Hepatocyte (in vitro differentiated cells): ENCODE results near the gene UTP11. TPM values are rescaled to one million over a fixed set of nuclear protein-coding genes. Genes with fewer than 3 reads are reported as not detected.

ENCODE experiments used
- DNase-seq: peaks from one replicate; pipeline ENCODE4 v3.0.0-alpha.2; 2016; ENCODE audit warnings: low spot score
- H2AFZ ChIP-seq: fragments of 200-600 bp; sonication (generic); 2 replicates; pipeline ENCODE4 v1.6.0; 2016; ENCODE audit warnings: antibody characterized with exemption, mild to moderate bottlenecking
- H3K27ac ChIP-seq: fragments of 200-600 bp; sonication (generic); 2 replicates; pipeline ENCODE4 v1.5.1; 2016; ENCODE audit warnings: mild to moderate bottlenecking
- H3K27me3 ChIP-seq: fragments of 200-600 bp; sonication (generic); 2 replicates; pipeline ENCODE4 v1.6.1; 2016
- H3K36me3 ChIP-seq: fragments of 200-600 bp; sonication (generic); replicated peaks from 2 replicates; pipeline ENCODE4 v1.5.1; 2016; ENCODE audit warnings: low read depth; ENCODE audit not compliant: insufficient read depth
- H3K4me1 ChIP-seq: fragments of 200-600 bp; sonication (generic); 2 replicates; pipeline ENCODE4 v1.5.1; 2016; ENCODE audit warnings: mild to moderate bottlenecking, moderate library complexity; ENCODE audit not compliant: insufficient read depth
- H3K4me2 ChIP-seq: fragments of 200-600 bp; sonication (generic); 2 replicates; pipeline ENCODE4 v1.6.0; 2016
- H3K4me3 ChIP-seq: fragments of 200-600 bp; sonication (generic); 2 replicates; pipeline ENCODE4 v1.5.1; 2016; ENCODE audit warnings: mild to moderate bottlenecking
- H3K79me2 ChIP-seq: fragments of 200-600 bp; sonication (generic); 2 replicates; pipeline ENCODE4 v1.6.0; 2017; ENCODE audit warnings: mild to moderate bottlenecking
- H3K9me2 ChIP-seq: fragments of 200-600 bp; sonication (generic); replicated peaks from 2 replicates; pipeline ENCODE4 v1.6.0; 2017; ENCODE audit warnings: mild to moderate bottlenecking; ENCODE audit not compliant: insufficient read depth
- H3K9me3 ChIP-seq: fragments of 200-600 bp; sonication (generic); 2 replicates; pipeline ENCODE4 v1.5.1; 2016; ENCODE audit warnings: low read depth, mild to moderate bottlenecking
- H4K20me1 ChIP-seq: fragments of 200-600 bp; sonication (generic); 2 replicates; pipeline ENCODE4 v1.6.0; 2016; ENCODE audit warnings: mild to moderate bottlenecking; ENCODE audit not compliant: insufficient read depth, poor library complexity, severe bottlenecking
- CTCF ChIP-seq: fragments of 200-600 bp; sonication (generic); IDR thresholded peaks from 2 replicates; pipeline ENCODE4 v1.5.1; 2016; ENCODE audit warnings: antibody characterized with exemption, mild to moderate bottlenecking; ENCODE audit not compliant: poor library complexity
- EZH2 ChIP-seq: fragments of 200-600 bp; sonication (generic); IDR thresholded peaks from 2 replicates; pipeline ENCODE4 v1.6.1; 2016; ENCODE audit warnings: antibody characterized with exemption, mild to moderate bottlenecking, borderline replicate concordance
- EZH2phosphoT487 ChIP-seq: fragments of 200-600 bp; sonication (generic); IDR thresholded peaks from one replicate; pipeline ENCODE4 v1.6.1; 2018; ENCODE audit warnings: antibody characterized with exemption, mild to moderate bottlenecking, low read depth, moderate library complexity; ENCODE audit not compliant: unreplicated experiment, severe bottlenecking
- WGBS: methylation state at CpG from one replicate; pipeline ENCODE4 v1.1.6; 2016; ENCODE audit warnings: low lambda C conversion rate; ENCODE audit errors: missing lambda C conversion rate; 5-methylcytosine and 5-hydroxymethylcytosine counted together
- polyA plus RNA-seq: library from polyadenylated mRNA; unstranded; fragments of >200 nt; fragmentation: Nextera tagmentation; extraction: Ambion mirVana; gene quantifications from 2 replicates; pipeline ENCODE4 v1.2.1, GENCODE V29; 2016
- total RNA-seq: library from RNA; depleted of rRNA; stranded (reverse); fragments of >200 nt; gene quantifications from 2 replicates; pipeline ENCODE4 v1.2.3, GENCODE V29; 2014

The UTP11 gene
- total and polyA plus RNA-seq, 2 experiments from 2014 or later, result 36.2 to 39.2 TPM

- Histone ChIP-seq H3K36me3 (peaks cover 3% of the 10 kb centered on the region), H3K79me2 (peaks cover 4% of the 10 kb centered on the region), H3K9me2 (no peaks in the 10 kb centered on the region), H3K27ac (no peak overlapping the region), H3K27me3 (no peaks in the 10 kb centered on the region), H3K4me2 (no peak overlapping the region), H4K20me1 (no peaks in the 10 kb centered on the region), H3K4me3 (no peak overlapping the region), H2AFZ (no peak overlapping the region), H3K9me3 (no peaks in the 10 kb centered on the region), H3K4me1 (no peaks in the 10 kb centered on the region)
- TF ChIP-seq CTCF, result no peak
- no peak for TF ChIP-seq EZH2phosphoT487
- no peak for TF ChIP-seq EZH2
- 89% methylated on average over 3 of the region's 3 CpGs for WGBS
- no peak for DNase-seq
These were observed 10.3 kb downstream of the UTP11 start for GRCh38 chr1:38022810-38023209.

- no peak overlapping the region for H3K4me2 ChIP-seq
These were observed 12.7 kb downstream of the UTP11 start for GRCh38 chr1:38025233-38025632.

GRCh38 chr1:38025664-38026063, 13.1 kb downstream of the UTP11 start:
- H3K4me1 ChIP-seq, result peaks cover 23% of the 10 kb centered on the region
- no peaks in the 10 kb centered on the region for H4K20me1 ChIP-seq
- H3K4me2 ChIP-seq, result no peak overlapping the region
- H3K27ac ChIP-seq, result no peak overlapping the region
- no peaks in the 10 kb centered on the region for H3K27me3 ChIP-seq
- no peak overlapping the region for H3K4me3 ChIP-seq
- 94% methylated on average over 6 of the region's 6 CpGs for WGBS
- TF ChIP-seq EZH2phosphoT487 (no peak), CTCF (no peak), EZH2 (no peak)
- no peaks in the 10 kb centered on the region for H3K36me3 ChIP-seq
- H3K79me2 ChIP-seq, result no peaks in the 10 kb centered on the region
- H2AFZ ChIP-seq, result no peak overlapping the region
- H3K9me2 ChIP-seq, result no peaks in the 10 kb centered on the region
- no peaks in the 10 kb centered on the region for H3K9me3 ChIP-seq
- DNase-seq, result no peak

More at GRCh38 chr1:38025233-38025632, 12.7 kb downstream of the UTP11 start:
- H3K36me3 ChIP-seq, result peaks cover 3% of the 10 kb centered on the region
- no peak for DNase-seq
- no peaks in the 10 kb centered on the region for H3K27me3 ChIP-seq
- no peaks in the 10 kb centered on the region for H4K20me1 ChIP-seq
- WGBS, result 100% methylated on average over 2 of the region's 2 CpGs
- H3K79me2 ChIP-seq, result no peaks in the 10 kb centered on the region
- H3K4me1 ChIP-seq, result peaks cover 18% of the 10 kb centered on the region
- H3K4me3 ChIP-seq, result no peak overlapping the region
- H2AFZ ChIP-seq, result no peak overlapping the region
- no peaks in the 10 kb centered on the region for H3K9me2 ChIP-seq
- H3K27ac ChIP-seq, result no peak overlapping the region
- TF ChIP-seq EZH2 (no peak), CTCF (no peak), EZH2phosphoT487 (no peak)
- H3K9me3 ChIP-seq, result no peaks in the 10 kb centered on the region

GRCh38 chr1:38026592-38027200, 14.2 kb downstream of the UTP11 start:
- Histone ChIP-seq H3K27me3 (no peaks in the 10 kb centered on the region), H3K9me2 (no peaks in the 10 kb centered on the region), H2AFZ (no peak overlapping the region), H3K4me1 (peaks cover 26% of the 10 kb centered on the region), H3K9me3 (no peaks in the 10 kb centered on the region), H3K27ac (no peak overlapping the region), H3K4me2 (no peak overlapping the region), H3K79me2 (no peaks in the 10 kb centered on the region), H3K4me3 (no peak overlapping the region), H3K36me3 (no peaks in the 10 kb centered on the region), H4K20me1 (no peaks in the 10 kb centered on the region)
- peak; percentile 77 for DNase-seq
- peak; percentile 77 for TF ChIP-seq CTCF
- no peak for TF ChIP-seq EZH2
- TF ChIP-seq EZH2phosphoT487, result no peak
- WGBS, result 82% methylated on average over 8 of the region's 8 CpGs
